Retinal pigment epithelial cell (primary cell): Measurements from ENCODE around the gene TASOR2.
A peak's percentile ranks its signal among the peaks of the same experiment; 100 is the strongest.

ENCODE experiments used
- DNase-seq: peaks from one replicate; pipeline ENCODE4 v3.0.0-alpha.2; 2010; ENCODE audit warnings: low read depth
- H3K4me3 ChIP-seq: 2 replicates; pipeline ENCODE4 v1.5.1; 2011; ENCODE audit warnings: mild to moderate bottlenecking, low read length, control low read depth, moderate library complexity
- TF ChIP-seq, protein P1 (sequence below): conservative IDR thresholded peaks from 2 replicates; pipeline ENCODE4 v1.5.1; 2011; ENCODE audit warnings: low read depth, low read length, control low read depth, inconsistent platforms

Gene TASOR2

DNA sequence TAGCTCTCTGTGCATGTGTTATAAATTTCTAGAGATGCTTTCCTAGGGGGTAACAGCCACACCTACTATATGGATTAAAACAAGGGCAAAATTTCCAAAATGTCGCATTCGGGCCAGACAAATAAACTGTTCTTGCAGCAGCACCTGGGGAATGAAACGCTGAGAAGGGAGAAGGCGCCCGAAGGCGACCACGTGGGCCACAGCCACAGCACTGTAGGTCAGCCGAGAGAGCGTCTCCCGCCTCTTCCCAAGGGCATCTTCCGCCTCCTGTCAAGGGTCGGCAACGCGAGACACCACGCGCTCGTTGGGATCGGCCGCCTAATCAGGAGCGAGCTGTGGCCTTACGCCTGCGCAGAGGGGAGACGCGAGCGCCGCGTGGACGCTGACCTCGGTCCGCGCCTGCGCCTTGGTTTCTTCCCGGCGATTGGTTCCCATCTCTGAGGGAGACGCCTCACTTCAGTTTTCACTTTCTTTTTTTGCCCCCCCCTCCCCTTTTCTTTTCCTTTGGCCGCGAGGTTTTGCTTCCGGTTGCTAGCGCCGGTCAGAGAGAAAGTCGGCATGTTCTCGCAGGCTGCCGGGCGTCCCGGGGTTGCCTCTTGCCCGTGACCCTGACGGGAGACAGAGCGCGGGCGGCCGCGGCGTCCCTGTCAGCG, at the start of gene TASOR2:
TASOR2 (plus strand) TSS at position 521 of the 653 bp plus-strand sequence. CDS start 35,805 bp downstream, outside the sequence.
- TF ChIP-seq, protein P1, sequence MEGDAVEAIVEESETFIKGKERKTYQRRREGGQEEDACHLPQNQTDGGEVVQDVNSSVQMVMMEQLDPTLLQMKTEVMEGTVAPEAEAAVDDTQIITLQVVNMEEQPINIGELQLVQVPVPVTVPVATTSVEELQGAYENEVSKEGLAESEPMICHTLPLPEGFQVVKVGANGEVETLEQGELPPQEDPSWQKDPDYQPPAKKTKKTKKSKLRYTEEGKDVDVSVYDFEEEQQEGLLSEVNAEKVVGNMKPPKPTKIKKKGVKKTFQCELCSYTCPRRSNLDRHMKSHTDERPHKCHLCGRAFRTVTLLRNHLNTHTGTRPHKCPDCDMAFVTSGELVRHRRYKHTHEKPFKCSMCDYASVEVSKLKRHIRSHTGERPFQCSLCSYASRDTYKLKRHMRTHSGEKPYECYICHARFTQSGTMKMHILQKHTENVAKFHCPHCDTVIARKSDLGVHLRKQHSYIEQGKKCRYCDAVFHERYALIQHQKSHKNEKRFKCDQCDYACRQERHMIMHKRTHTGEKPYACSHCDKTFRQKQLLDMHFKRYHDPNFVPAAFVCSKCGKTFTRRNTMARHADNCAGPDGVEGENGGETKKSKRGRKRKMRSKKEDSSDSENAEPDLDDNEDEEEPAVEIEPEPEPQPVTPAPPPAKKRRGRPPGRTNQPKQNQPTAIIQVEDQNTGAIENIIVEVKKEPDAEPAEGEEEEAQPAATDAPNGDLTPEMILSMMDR, result no peak
- H3K4me3 ChIP-seq, result peak within 1 kb of the TSS; percentile 91
- DNase-seq, result peak; percentile 82

GRCh38 chr10:5634918-5635317, 49.7 kb upstream of the TASOR2 start:
- H3K4me3 ChIP-seq, result no peak overlapping the region
- DNase-seq, result no peak
- TF ChIP-seq, protein P1, result no peak

DNA sequence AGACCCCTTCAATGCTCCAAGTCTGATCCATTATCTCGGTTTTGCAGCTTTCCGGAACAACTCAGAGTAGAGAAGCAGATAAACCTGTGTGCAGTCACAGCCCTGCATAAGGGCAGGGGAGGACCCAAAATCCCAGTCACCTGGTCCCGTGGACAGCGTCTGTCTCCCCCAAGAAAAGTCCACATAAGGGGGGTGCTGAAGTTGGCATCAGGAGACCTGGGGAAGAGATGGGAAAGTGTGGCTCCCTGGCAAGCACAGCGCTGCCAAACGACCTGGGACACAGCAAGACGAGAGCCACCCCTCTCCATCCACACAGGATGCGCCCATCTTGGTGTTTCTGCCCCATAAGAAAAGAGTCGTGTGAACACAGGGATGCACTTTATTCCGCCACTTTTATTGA, 46.1 kb upstream of the TASOR2 start:
- H3K4me3 ChIP-seq, result no peak overlapping the region
- DNase-seq, result no peak
- TF ChIP-seq, protein P1, result no peak

DNA sequence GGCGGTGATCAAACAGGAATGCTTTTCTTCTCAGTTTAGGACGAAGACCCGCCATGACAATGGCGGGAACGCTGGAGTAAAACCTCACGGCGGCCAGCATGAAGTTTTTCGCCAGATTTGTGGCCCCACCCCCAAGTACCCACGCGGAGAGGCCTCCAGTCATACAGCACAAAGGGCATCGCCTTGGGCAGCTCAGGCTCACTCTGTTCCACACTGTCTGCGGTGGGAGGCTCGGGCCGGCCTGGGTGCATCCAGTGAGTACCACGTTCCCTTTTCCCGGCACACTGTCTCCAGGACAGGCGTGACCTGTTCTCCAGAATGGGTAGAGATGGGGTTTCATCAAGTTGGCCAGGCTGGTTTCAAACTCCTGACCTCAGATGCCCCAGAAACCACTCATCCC, 45.6 kb upstream of the TASOR2 start:
- no peak overlapping the region for H3K4me3 ChIP-seq
- TF ChIP-seq, protein P1, result no peak
- DNase-seq, result no peak

DNA sequence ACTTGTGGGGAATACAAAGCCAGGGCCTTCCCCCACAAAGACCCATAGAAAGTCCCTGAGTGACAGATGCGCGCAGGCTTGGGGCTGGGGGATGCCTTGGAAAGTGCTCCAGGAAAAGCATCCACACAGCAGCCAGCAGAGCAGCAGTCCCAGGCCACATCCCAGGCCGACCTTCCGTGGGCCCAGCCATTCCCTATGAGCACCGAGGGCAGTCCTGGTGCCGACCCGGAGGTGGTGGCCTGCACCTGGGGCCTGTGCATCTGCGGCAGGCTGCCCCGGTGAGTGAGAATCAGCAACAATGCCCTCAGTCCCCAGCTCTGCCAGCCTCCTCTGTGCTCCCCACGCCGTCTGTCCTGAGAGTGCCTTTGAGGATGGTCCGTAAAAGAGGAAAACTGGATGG, 44.6 kb upstream of the TASOR2 start:
- no peak for DNase-seq
- no peak overlapping the region for H3K4me3 ChIP-seq
- TF ChIP-seq, protein P1, result no peak

DNA sequence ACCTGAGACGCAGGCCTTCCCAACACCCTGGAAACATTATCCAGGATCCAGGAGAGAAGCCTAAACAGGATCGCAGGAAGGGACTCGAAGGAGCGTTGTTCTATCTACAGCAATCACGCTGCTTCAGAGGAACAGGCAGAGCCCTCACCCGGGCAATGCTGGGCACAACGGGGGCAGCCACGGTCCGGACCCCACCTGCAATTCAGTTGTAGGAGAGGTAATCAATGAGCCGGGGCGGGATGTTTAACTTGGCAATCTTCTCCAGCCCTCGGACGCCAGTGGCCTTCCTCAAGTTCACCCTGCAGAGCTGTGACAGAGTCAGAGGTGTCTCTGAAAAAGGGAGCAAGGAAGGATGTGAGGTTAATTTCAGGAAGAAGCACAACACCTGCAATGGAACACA, 44.1 kb upstream of the TASOR2 start:
- TF ChIP-seq, protein P1, result no peak
- no peak for DNase-seq
- H3K4me3 ChIP-seq, result no peak overlapping the region

DNA sequence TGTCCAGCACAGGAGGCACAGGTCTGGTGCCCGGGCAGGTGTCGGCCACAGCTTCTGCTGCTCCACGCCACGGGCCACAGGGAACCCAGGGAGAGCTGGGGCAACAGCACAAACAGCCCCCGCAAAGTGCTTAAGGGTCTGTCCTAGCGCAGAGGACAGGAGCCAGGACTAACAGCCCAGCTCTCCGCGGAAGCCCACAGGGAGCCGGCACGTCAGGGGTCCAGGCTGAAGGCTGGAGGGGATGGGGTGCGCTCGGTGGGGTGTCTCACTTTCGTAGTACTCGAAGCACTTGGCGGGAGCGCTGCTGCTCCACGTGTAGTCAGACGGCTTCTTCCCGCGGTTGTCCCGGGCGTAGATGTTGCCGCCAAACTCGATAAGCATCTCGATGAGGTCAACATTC, 43.1 kb upstream of the TASOR2 start:
- DNase-seq, result no peak
- H3K4me3 ChIP-seq, result no peak overlapping the region
- TF ChIP-seq, protein P1, result no peak
